MM.1S (cell line): Measurements from ENCODE around the gene PYGO2.

ENCODE experiments used
- DNase-seq: peaks from one replicate; pipeline ENCODE4 v3.0.0-alpha.2; 2015
- H2AFZ ChIP-seq: fragments of 300-600 bp; sonication (generic); 2 replicates; pipeline ENCODE4 v1.6.0; 2016; ENCODE audit warnings: antibody characterized with exemption, low read length
- H3F3A ChIP-seq: fragments of 300-600 bp; sonication (generic); 2 replicates; pipeline ENCODE4 v1.6.1; 2016; ENCODE audit warnings: mild to moderate bottlenecking, antibody characterized with exemption, low read length, moderate library complexity, mixed read lengths; ENCODE audit not compliant: insufficient read depth
- H3K27ac ChIP-seq: fragments of 300-600 bp; sonication (generic); 2 replicates; pipeline ENCODE4 v1.5.1; 2016; ENCODE audit warnings: mild to moderate bottlenecking, low read length
- H3K27me3 ChIP-seq: fragments of 300-600 bp; sonication (generic); replicated peaks from 2 replicates; pipeline ENCODE4 v1.6.0; 2016; ENCODE audit warnings: low read length; ENCODE audit not compliant: insufficient read depth
- H3K36me3 ChIP-seq: fragments of 300-600 bp; sonication (generic); replicated peaks from 2 replicates; pipeline ENCODE4 v1.6.1; 2016; ENCODE audit warnings: mild to moderate bottlenecking, low read length, mixed read lengths; ENCODE audit not compliant: insufficient read depth
- H3K4me1 ChIP-seq: fragments of 300-600 bp; sonication (generic); 2 replicates; pipeline ENCODE4 v1.6.1; 2016; ENCODE audit warnings: low read length, mixed read lengths
- H3K4me2 ChIP-seq: fragments of 300-600 bp; sonication (generic); 2 replicates; pipeline ENCODE4 v1.6.0; 2016; ENCODE audit warnings: low read depth, low read length
- H3K4me3 ChIP-seq: fragments of 300-600 bp; sonication (generic); 2 replicates; pipeline ENCODE4 v1.5.1; 2016; ENCODE audit warnings: low read length, mixed read lengths
- H3K79me2 ChIP-seq: fragments of 300-600 bp; sonication (generic); 2 replicates; pipeline ENCODE4 v1.6.1; 2016; ENCODE audit warnings: mixed run types, low read length, mixed read lengths
- H3K9ac ChIP-seq: fragments of 300-600 bp; sonication (generic); 2 replicates; pipeline ENCODE4 v1.6.1; 2016; ENCODE audit warnings: low read length, mixed read lengths
- H3K9me2 ChIP-seq: fragments of 300-600 bp; sonication (generic); replicated peaks from 2 replicates; pipeline ENCODE4 v1.6.1; 2016; ENCODE audit warnings: mild to moderate bottlenecking, low read length, mixed read lengths; ENCODE audit not compliant: insufficient read depth
- H3K9me3 ChIP-seq: fragments of 300-600 bp; sonication (generic); replicated peaks from 2 replicates; pipeline ENCODE4 v1.6.1; 2016; ENCODE audit warnings: mild to moderate bottlenecking, low read length, mixed read lengths; ENCODE audit not compliant: insufficient read depth
- H4K20me1 ChIP-seq: fragments of 300-600 bp; sonication (generic); 2 replicates; pipeline ENCODE4 v1.6.1; 2016; ENCODE audit warnings: mild to moderate bottlenecking, low read length, moderate library complexity, mixed read lengths; ENCODE audit not compliant: insufficient read depth
- EZH2 ChIP-seq: fragments of 300-600 bp; sonication (generic); optimal IDR thresholded peaks from 2 replicates; pipeline ENCODE3; 2017; ENCODE audit warnings: low read depth, mild to moderate bottlenecking, antibody characterized with exemption, low read length, mixed read lengths
- EZH2phosphoT487 ChIP-seq: fragments of 300-600 bp; sonication (generic); IDR thresholded peaks from 2 replicates; pipeline ENCODE4 v1.6.1; 2018; ENCODE audit warnings: antibody characterized with exemption, low read length
- TF ChIP-seq, protein P1 (sequence below): fragments of 300-600 bp; sonication (generic); IDR thresholded peaks from 2 replicates; pipeline ENCODE4 v1.5.1; 2016; ENCODE audit warnings: antibody characterized with exemption, low read length, mixed read lengths

The PYGO2 gene

GRCh38 chr1:154983776-154984466 is 22.3 kb upstream of the PYGO2 start:
- Histone ChIP-seq H3F3A (peaks cover 34% of the 10 kb centered on the region), H3K9me3 (no peaks in the 10 kb centered on the region), H4K20me1 (no peaks in the 10 kb centered on the region), H3K27ac (peak overlapping the region; percentile 56; the same call in 1 of the 2 replicates), H2AFZ (no peak overlapping the region), H3K4me1 (peaks cover 5% of the 10 kb centered on the region; the same call in 1 of the 2 replicates), H3K36me3 (peaks cover 17% of the 10 kb centered on the region), H3K79me2 (peaks cover 90% of the 10 kb centered on the region), H3K4me2 (peak overlapping the region; percentile 92), H3K27me3 (no peaks in the 10 kb centered on the region), H3K4me3 (peak overlapping the region; percentile 86), H3K9ac (peak overlapping the region; percentile 79), H3K9me2 (no peaks in the 10 kb centered on the region)
- DNase-seq, result peak; percentile 50
- no peak for TF ChIP-seq EZH2phosphoT487
- TF ChIP-seq, protein P1, sequence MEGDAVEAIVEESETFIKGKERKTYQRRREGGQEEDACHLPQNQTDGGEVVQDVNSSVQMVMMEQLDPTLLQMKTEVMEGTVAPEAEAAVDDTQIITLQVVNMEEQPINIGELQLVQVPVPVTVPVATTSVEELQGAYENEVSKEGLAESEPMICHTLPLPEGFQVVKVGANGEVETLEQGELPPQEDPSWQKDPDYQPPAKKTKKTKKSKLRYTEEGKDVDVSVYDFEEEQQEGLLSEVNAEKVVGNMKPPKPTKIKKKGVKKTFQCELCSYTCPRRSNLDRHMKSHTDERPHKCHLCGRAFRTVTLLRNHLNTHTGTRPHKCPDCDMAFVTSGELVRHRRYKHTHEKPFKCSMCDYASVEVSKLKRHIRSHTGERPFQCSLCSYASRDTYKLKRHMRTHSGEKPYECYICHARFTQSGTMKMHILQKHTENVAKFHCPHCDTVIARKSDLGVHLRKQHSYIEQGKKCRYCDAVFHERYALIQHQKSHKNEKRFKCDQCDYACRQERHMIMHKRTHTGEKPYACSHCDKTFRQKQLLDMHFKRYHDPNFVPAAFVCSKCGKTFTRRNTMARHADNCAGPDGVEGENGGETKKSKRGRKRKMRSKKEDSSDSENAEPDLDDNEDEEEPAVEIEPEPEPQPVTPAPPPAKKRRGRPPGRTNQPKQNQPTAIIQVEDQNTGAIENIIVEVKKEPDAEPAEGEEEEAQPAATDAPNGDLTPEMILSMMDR, result 0 out of 2 replicates have a peak, but pooled peaks have one; percentile 19

GRCh38 chr1:154982897-154983648 is 21.5 kb upstream of the PYGO2 start, which contains the start of gene FLAD1:
FLAD1 (plus strand) TSS chr1:154983344; CDS start chr1:154983695, 351 bp downstream.
- DNase-seq, result peak; percentile 100
- Histone ChIP-seq H3K9me2 (no peaks in the 10 kb centered on the region), H3K36me3 (peaks cover 14% of the 10 kb centered on the region), H3K9ac (peak within 1 kb of the TSS; percentile 79), H3K79me2 (peaks cover 87% of the 10 kb centered on the region), H3K27me3 (no peaks in the 10 kb centered on the region), H3K4me1 (peaks cover 5% of the 10 kb centered on the region; the same call in 1 of the 2 replicates), H3K4me2 (peak within 1 kb of the TSS; percentile 92), H4K20me1 (no peaks in the 10 kb centered on the region), H3K4me3 (peak within 1 kb of the TSS; percentile 86), H3K27ac (peak within 1 kb of the TSS; percentile 56), H3K9me3 (no peaks in the 10 kb centered on the region), H2AFZ (peak within 1 kb of the TSS; percentile 57), H3F3A (peaks cover 34% of the 10 kb centered on the region)
- TF ChIP-seq EZH2phosphoT487 (no peak), EZH2 (no peak)
- TF ChIP-seq, protein P1, result no peak

DNA sequence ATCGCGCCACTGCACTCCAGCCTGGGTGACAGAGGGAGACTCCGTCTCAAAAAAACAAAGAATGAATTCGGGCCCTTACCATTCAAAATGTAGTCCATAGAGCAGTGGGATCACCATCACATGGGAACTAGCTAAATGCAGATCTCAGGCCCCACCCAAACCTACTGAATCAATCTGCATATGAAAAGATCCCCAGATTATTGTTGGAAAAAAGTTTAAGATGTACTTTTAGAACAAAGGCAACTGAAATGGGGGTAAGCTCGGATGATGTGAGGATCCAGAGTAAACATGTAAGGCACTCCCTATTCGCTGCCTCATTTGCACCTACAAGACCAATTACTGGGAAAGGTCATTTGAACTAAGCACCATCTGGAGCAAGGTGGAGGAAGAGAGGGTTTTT is 20.8 kb upstream of the PYGO2 start:
- Histone ChIP-seq H4K20me1 (no peaks in the 10 kb centered on the region), H3K4me1 (peaks cover 5% of the 10 kb centered on the region; the same call in 1 of the 2 replicates), H3K4me2 (peak overlapping the region; percentile 81), H2AFZ (peak overlapping the region; percentile 57), H3K27me3 (no peaks in the 10 kb centered on the region), H3K9me2 (no peaks in the 10 kb centered on the region), H3K27ac (peak overlapping the region; percentile 53), H3K4me3 (peak overlapping the region; percentile 68), H3K9me3 (no peaks in the 10 kb centered on the region), H3K36me3 (peaks cover 9% of the 10 kb centered on the region), H3K9ac (peak overlapping the region; percentile 62), H3K79me2 (peaks cover 87% of the 10 kb centered on the region), H3F3A (peaks cover 39% of the 10 kb centered on the region)
- no peak for TF ChIP-seq EZH2
- no peak for TF ChIP-seq EZH2phosphoT487
- TF ChIP-seq, protein P1, result no peak
- DNase-seq, result peak; percentile 13
